Liver (tissue), 9 donors: ENCODE measurements around the gene UBTD1. TPM values are rescaled to one million over a fixed set of nuclear protein-coding genes. Genes with fewer than 3 reads are reported as not detected.

ENCODE experiments used
- DNase-seq: peaks from one replicate; pipeline ENCODE4 v3.0.0-alpha.2; 2017; ENCODE audit warnings: low spot score
- H3K27ac ChIP-seq, 2 donors: one replicate each; pipeline ENCODE4 v1.7.0; 2013; ENCODE audit warnings: inconsistent platforms in 2 of 2, low read length in 2 of 2, control low read depth in 1 of 2, low read depth in 1 of 2, mild to moderate bottlenecking in 1 of 2
- H3K27me3 ChIP-seq, 4 donors: one replicate each; pipeline versions ENCODE4 v1.6.1 to v1.7.0; 2013; ENCODE audit warnings: low read length in 3 of 4, inconsistent platforms in 1 of 4, mild to moderate bottlenecking in 1 of 4, moderate library complexity in 1 of 4; ENCODE audit not compliant: control insufficient read depth in 4 of 4, insufficient read depth in 4 of 4
- H3K36me3 ChIP-seq, 4 donors: one replicate each; pipeline versions ENCODE4 v1.6.1 to v1.7.0; 2013; ENCODE audit warnings: low read length in 3 of 4, mild to moderate bottlenecking in 3 of 4, low read depth in 1 of 4, moderate library complexity in 1 of 4; ENCODE audit not compliant: control insufficient read depth in 4 of 4, insufficient read depth in 3 of 4
- H3K4me1 ChIP-seq, 4 donors: one replicate each; pipeline versions ENCODE4 v1.6.1 to v1.7.0; 2013; ENCODE audit warnings: low read length in 3 of 4, mild to moderate bottlenecking in 3 of 4, moderate library complexity in 1 of 4; ENCODE audit not compliant: control insufficient read depth in 4 of 4, insufficient read depth in 4 of 4
- H3K4me3 ChIP-seq, 3 donors: one replicate each; pipeline versions ENCODE4 v1.6.1 to v1.7.0; 2013; ENCODE audit warnings: low read length in 3 of 3, control low read depth in 1 of 3, low read depth in 1 of 3, mild to moderate bottlenecking in 1 of 3
- H3K9ac ChIP-seq, 2 donors: one replicate each; pipeline ENCODE4 v1.7.0; 2013; ENCODE audit warnings: low read length in 2 of 2, mild to moderate bottlenecking in 2 of 2, moderate library complexity in 2 of 2, control low read depth in 1 of 2, low read depth in 1 of 2
- H3K9me3 ChIP-seq, 4 donors: one replicate each; pipeline versions ENCODE4 v1.6.1 to v1.7.0; 2013; ENCODE audit warnings: low read length in 3 of 4; ENCODE audit not compliant: control insufficient read depth in 4 of 4
- ATF3 ChIP-seq: IDR thresholded peaks from 2 replicates; pipeline ENCODE4 v1.6.1; 2016; ENCODE audit warnings: antibody characterized with exemption
- EGR1 ChIP-seq, 2 donors: IDR thresholded peaks; 2 replicates each; pipeline ENCODE4 v1.6.1; 2016 to 2018; ENCODE audit warnings: antibody characterized with exemption in 2 of 2, low read depth in 2 of 2
- FOXA1 ChIP-seq: IDR thresholded peaks from 2 replicates; pipeline ENCODE4 v1.6.1; 2016; ENCODE audit warnings: antibody characterized with exemption
- FOXA2 ChIP-seq: IDR thresholded peaks from 2 replicates; pipeline ENCODE4 v1.6.1; 2016; ENCODE audit warnings: antibody characterized with exemption
- GABPA ChIP-seq, 2 donors: IDR thresholded peaks in 1 of 2; conservative IDR thresholded peaks in 1 of 2; 2 replicates each; pipeline ENCODE4 v1.6.1; 2016; ENCODE audit warnings: antibody characterized with exemption in 2 of 2, mild to moderate bottlenecking in 1 of 2, moderate library complexity in 1 of 2
- HNF4G ChIP-seq: IDR thresholded peaks from 2 replicates; pipeline ENCODE4 v1.6.1; 2016; ENCODE audit warnings: antibody characterized with exemption
- MAX ChIP-seq: IDR thresholded peaks from 2 replicates; pipeline ENCODE4 v1.6.1; 2016; ENCODE audit warnings: antibody characterized with exemption
- REST ChIP-seq: IDR thresholded peaks from 2 replicates; pipeline ENCODE4 v1.6.1; 2016; ENCODE audit warnings: antibody characterized with exemption, mild to moderate bottlenecking
- SP1 ChIP-seq: IDR thresholded peaks from 2 replicates; pipeline ENCODE4 v1.6.1; 2018; ENCODE audit warnings: antibody characterized with exemption, mild to moderate bottlenecking
- TAF1 ChIP-seq: conservative IDR thresholded peaks from 2 replicates; pipeline ENCODE4 v1.6.1; 2016; ENCODE audit warnings: antibody characterized with exemption, mild to moderate bottlenecking
- WGBS: extraction: QIAGEN DNeasy Blood & Tissue Kit; methylation state at CpG from one replicate; pipeline ENCODE4 v1.1.7; 2013; 5-methylcytosine and 5-hydroxymethylcytosine counted together
- polyA plus RNA-seq, 2 donors: library from polyadenylated mRNA; stranded (reverse) in 1 of 2; unstranded in 1 of 2; fragments of 200-250 nt in 1 of 2; fragments of >200 nt in 1 of 2; fragmentation: Nextera tagmentation in 1 of 2; extraction: Ambion mirVana in 1 of 2; gene quantifications; one replicate each; pipeline versions ENCODE4 v1.2.1 to v1.2.3, GENCODE V29; 2013 to 2015
- total RNA-seq, 2 donors: library from RNA; depleted of rRNA; stranded (reverse); fragments of >200 nt; gene quantifications; one replicate each; pipeline ENCODE4 v1.2.3, GENCODE V29; 2014
- TF ChIP-seq, protein P1 (sequence below): IDR thresholded peaks from 2 replicates; pipeline ENCODE4 v1.6.1; 2016; ENCODE audit warnings: antibody characterized with exemption
- TF ChIP-seq, protein P2 (sequence below): fragments of 150-350 bp; IDR thresholded peaks from 2 replicates; pipeline ENCODE4 v1.5.1; 2017; ENCODE audit warnings: improper control_type of control experiment, low read depth, low read length; ENCODE audit not compliant: missing input control
- donor health status: healthy.
- donor health status: healthy.
- donor health status: healthy.
- donor health status: healthy.
- donor health status: healthy.

UBTD1 gene
- total and polyA plus RNA-seq, 4 donors, result 2.7 to 11.0 (median 9.3) TPM

DNA sequence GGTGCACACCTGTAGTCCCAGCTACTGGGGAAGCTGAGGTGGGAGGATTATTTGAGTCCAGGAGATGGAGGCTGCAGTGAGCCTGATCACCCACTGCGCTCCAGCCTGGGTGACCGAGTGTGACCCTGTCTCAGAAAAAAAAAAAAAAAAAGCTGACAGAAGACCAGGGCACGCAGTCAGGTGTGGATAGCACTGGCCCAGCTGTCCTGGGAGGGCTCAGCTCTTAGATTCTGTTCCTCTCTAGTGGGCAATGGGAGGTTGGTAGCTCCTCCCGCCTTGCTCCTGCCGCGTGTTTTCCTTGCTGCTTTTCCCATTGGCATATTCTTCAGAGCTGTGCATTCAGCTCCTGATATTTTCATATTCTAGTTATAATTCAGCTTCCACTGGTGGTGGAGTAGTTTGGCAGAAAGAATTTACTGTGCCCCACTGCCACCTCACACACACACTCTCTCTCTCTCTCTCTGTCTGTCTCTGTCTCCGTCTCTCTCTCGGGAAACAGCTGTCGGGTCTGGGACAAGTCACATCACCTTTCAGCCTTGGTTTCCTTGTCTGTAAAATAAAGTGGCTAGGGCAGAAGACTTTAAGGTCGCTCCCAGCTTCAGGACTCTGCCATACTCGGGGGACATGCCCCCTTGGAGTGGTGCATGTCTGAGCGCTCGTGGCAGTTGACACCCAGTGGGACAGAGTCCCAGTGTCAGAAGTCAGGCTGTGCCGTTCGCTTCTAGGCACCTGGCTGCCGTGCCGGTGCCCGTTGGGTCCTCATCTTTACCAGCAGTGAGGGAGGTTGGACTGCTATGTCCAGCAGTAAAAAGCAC is 47.9 kb downstream of the UBTD1 start (continued):
- TF ChIP-seq, protein P1, sequence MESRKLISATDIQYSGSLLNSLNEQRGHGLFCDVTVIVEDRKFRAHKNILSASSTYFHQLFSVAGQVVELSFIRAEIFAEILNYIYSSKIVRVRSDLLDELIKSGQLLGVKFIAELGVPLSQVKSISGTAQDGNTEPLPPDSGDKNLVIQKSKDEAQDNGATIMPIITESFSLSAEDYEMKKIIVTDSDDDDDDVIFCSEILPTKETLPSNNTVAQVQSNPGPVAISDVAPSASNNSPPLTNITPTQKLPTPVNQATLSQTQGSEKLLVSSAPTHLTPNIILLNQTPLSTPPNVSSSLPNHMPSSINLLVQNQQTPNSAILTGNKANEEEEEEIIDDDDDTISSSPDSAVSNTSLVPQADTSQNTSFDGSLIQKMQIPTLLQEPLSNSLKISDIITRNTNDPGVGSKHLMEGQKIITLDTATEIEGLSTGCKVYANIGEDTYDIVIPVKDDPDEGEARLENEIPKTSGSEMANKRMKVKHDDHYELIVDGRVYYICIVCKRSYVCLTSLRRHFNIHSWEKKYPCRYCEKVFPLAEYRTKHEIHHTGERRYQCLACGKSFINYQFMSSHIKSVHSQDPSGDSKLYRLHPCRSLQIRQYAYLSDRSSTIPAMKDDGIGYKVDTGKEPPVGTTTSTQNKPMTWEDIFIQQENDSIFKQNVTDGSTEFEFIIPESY, result no peak
- TF ChIP-seq, protein P2, sequence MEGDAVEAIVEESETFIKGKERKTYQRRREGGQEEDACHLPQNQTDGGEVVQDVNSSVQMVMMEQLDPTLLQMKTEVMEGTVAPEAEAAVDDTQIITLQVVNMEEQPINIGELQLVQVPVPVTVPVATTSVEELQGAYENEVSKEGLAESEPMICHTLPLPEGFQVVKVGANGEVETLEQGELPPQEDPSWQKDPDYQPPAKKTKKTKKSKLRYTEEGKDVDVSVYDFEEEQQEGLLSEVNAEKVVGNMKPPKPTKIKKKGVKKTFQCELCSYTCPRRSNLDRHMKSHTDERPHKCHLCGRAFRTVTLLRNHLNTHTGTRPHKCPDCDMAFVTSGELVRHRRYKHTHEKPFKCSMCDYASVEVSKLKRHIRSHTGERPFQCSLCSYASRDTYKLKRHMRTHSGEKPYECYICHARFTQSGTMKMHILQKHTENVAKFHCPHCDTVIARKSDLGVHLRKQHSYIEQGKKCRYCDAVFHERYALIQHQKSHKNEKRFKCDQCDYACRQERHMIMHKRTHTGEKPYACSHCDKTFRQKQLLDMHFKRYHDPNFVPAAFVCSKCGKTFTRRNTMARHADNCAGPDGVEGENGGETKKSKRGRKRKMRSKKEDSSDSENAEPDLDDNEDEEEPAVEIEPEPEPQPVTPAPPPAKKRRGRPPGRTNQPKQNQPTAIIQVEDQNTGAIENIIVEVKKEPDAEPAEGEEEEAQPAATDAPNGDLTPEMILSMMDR, result no peak
- no peak for TF ChIP-seq TAF1
- no peak for TF ChIP-seq GABPA (IDR thresholded peaks at IDR 0.05 in 1 of 2, conservative IDR thresholded peaks at IDR 0.05 in 1 of 2)

GRCh38 chr10:97547271-97547600 is 48.5 kb downstream of the UBTD1 start:
- Histone ChIP-seq H3K27me3 (no peaks in the 10 kb centered on the region), H3K36me3 (peaks cover 0 to 2% (median 0%) of the 10 kb centered on the region in 4 donors), H3K4me3 (no peak overlapping the region), H3K27ac (no peak overlapping the region), H3K4me1 (peaks cover 0 to 2% (median 0%) of the 10 kb centered on the region in 4 donors), H3K9ac (no peak overlapping the region), H3K9me3 (no peaks in the 10 kb centered on the region)
- WGBS, result 82% methylated on average over 4 of the region's 4 CpGs
- no peak for DNase-seq
- TF ChIP-seq FOXA2 (no peak), TAF1 (no peak), REST (no peak), FOXA1 (no peak), SP1 (no peak), MAX (no peak), GABPA (IDR thresholded peaks at IDR 0.05 in 1 of 2, conservative IDR thresholded peaks at IDR 0.05 in 1 of 2) (no peak), HNF4G (no peak), EGR1 (IDR thresholded peaks at IDR 0.05; ENCODE audit: low read depth in 2 of 2) (no peak), ATF3 (no peak)
- TF ChIP-seq, protein P1, result no peak
